Esophagus muscularis mucosa (tissue), 4 donors: ENCODE data around the gene BBS1. TPM values are rescaled to one million over a fixed set of nuclear protein-coding genes. Genes with fewer than 3 reads are reported as not detected.

Experiments
- DNase-seq: peaks from one replicate; pipeline ENCODE4 v3.0.0-alpha.2; 2017; ENCODE audit errors: extremely low spot score
- H3K27ac ChIP-seq, 4 donors: fragments of 200-600 bp; sonication (generic); replicated peaks in 1 of 4; 1 replicate in 3 of 4; 2 replicates in 1 of 4; pipeline ENCODE4 v1.5.1; 2016 to 2019; ENCODE audit warnings: mild to moderate bottlenecking in 1 of 4
- H3K27me3 ChIP-seq, 4 donors: fragments of 200-600 bp; sonication (generic); one replicate each; pipeline versions ENCODE4 v1.5.1 to v1.6.0; 2016 to 2019
- H3K36me3 ChIP-seq, 4 donors: fragments of 200-600 bp; sonication (generic); one replicate each; pipeline ENCODE4 v1.5.1; 2016 to 2019
- H3K4me1 ChIP-seq, 4 donors: fragments of 200-600 bp; sonication (generic); one replicate each; pipeline ENCODE4 v1.5.1; 2016 to 2019
- H3K4me3 ChIP-seq, 4 donors: fragments of 200-600 bp; sonication (generic); 1 replicate in 2 of 4; 2 replicates in 2 of 4; pipeline ENCODE4 v1.5.1; 2016 to 2019; ENCODE audit warnings: mild to moderate bottlenecking in 4 of 4, moderate library complexity in 1 of 4
- H3K9me3 ChIP-seq, 4 donors: fragments of 200-600 bp; sonication (generic); 1 replicate in 3 of 4; 2 replicates in 1 of 4; pipeline ENCODE4 v1.5.1; 2016 to 2019
- EP300 ChIP-seq: sonication (generic); formaldehyde crosslinking; IDR thresholded peaks from one replicate; pipeline ENCODE4 v1.6.1; 2017; ENCODE audit warnings: antibody characterized with exemption
- POLR2A ChIP-seq: fragments of 450-650 bp; IDR thresholded peaks from one replicate; pipeline ENCODE4 v1.6.1; 2017; ENCODE audit warnings: antibody characterized with exemption, moderate library complexity, mild to moderate bottlenecking, low read depth
- POLR2AphosphoS5 ChIP-seq, 2 donors: sonication (generic); formaldehyde crosslinking; IDR thresholded peaks; one replicate each; pipeline ENCODE4 v1.6.1; 2017; ENCODE audit warnings: antibody characterized with exemption in 2 of 2
- WGBS: methylation state at CpG from one replicate; pipeline ENCODE4 v1.1.5; 2018; 5-methylcytosine and 5-hydroxymethylcytosine counted together
- intact Hi-C: fragments of 100-400 bp; cut with DNase I; formaldehyde crosslinking; loops from one replicate; pipeline ENCODE4 v1.15.1; 2023
- total RNA-seq, 4 donors: library from RNA; depleted of rRNA; stranded (reverse); fragments of >200 nt; gene quantifications; one replicate each; pipeline versions ENCODE4 v1.1.0 to v1.2.1, GENCODE V29; 2016
- TF ChIP-seq, protein P1 (sequence below), 3 experiments: fragments of 200-600 bp in 2 of 3; fragments of 450-650 bp in 1 of 3; sonication (generic) in 2 of 3; IDR thresholded peaks; one replicate each; pipeline ENCODE4 v1.5.1; 2017 to 2019; ENCODE audit warnings: antibody characterized with exemption in 3 of 3, mild to moderate bottlenecking in 2 of 3, moderate library complexity in 1 of 3

Gene BBS1
- total RNA-seq, 4 donors from 2014 or later, result 68.1 to 78.5 (median 73.1) TPM

DNA sequence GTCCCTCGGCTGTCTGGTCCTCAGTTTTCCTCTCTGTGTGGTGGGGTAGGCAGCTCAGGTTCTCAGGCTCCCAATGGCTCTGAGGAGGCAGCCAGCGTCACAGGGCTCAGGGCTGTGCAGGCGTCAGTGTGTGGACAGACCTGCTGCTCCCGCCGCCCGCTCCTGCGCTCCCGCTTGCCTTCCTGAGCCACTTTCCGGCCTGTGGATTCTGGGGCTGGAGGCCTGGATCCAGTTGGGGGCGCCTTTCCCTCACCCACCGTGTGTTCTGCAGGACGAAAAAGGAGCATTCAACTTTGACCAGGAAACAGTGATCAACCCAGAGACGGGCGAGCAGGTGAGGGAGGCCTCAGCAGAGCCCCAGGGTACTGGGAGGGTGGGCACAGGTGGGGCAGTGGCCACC, 15.5 kb upstream of the BBS1 start:
- intact Hi-C loops, result no loop called here
- no peaks in the 10 kb centered on the region for H3K9me3 ChIP-seq
- peaks cover 21 to 94% (median 64%) of the 10 kb centered on the region in 4 donors for H3K36me3 ChIP-seq
- H3K4me1 ChIP-seq, result no peaks in the 10 kb centered on the region
- no peak overlapping the region for H3K27ac ChIP-seq
- TF ChIP-seq POLR2A (no peak), POLR2AphosphoS5 (IDR thresholded peaks at IDR 0.05) (no peak), EP300 (no peak)
- TF ChIP-seq, protein P1, sequence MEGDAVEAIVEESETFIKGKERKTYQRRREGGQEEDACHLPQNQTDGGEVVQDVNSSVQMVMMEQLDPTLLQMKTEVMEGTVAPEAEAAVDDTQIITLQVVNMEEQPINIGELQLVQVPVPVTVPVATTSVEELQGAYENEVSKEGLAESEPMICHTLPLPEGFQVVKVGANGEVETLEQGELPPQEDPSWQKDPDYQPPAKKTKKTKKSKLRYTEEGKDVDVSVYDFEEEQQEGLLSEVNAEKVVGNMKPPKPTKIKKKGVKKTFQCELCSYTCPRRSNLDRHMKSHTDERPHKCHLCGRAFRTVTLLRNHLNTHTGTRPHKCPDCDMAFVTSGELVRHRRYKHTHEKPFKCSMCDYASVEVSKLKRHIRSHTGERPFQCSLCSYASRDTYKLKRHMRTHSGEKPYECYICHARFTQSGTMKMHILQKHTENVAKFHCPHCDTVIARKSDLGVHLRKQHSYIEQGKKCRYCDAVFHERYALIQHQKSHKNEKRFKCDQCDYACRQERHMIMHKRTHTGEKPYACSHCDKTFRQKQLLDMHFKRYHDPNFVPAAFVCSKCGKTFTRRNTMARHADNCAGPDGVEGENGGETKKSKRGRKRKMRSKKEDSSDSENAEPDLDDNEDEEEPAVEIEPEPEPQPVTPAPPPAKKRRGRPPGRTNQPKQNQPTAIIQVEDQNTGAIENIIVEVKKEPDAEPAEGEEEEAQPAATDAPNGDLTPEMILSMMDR (IDR thresholded peaks at IDR 0.05), result no peak
- no peaks in the 10 kb centered on the region for H3K27me3 ChIP-seq
- DNase-seq, result no peak
- WGBS, result 83% methylated on average over 11 of the region's 14 CpGs
- no peak overlapping the region for H3K4me3 ChIP-seq

DNA sequence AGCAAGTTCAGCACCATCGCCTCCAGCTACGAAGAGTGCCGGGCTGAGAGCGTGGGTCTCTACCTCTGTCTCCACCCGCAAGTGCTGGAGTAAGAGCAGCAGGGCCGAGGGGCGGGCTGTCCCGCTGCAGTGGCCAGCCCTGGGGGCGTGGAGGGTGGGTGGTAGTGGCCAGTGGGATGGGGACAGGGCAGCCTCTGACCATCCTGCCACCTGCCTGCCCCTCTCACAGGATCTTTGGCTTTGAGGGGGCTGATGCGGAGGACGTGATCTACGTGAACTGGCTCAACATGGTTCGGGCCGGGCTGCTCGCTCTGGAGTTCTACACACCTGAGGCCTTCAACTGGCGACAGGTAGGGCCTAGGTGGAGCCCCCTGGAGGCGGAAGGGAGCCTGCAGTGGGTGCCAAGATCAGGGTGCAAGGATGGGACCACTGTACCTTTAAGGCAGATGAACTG, 15.0 kb upstream of the BBS1 start:
- no peak for TF ChIP-seq POLR2AphosphoS5 (IDR thresholded peaks at IDR 0.05)
- TF ChIP-seq POLR2A, result no peak
- TF ChIP-seq EP300, result no peak
- TF ChIP-seq, protein P1 (IDR thresholded peaks at IDR 0.05), result no peak
- WGBS, result 94% methylated on average over 15 of the region's 17 CpGs
- intact Hi-C loops, result no loop called here

DNA sequence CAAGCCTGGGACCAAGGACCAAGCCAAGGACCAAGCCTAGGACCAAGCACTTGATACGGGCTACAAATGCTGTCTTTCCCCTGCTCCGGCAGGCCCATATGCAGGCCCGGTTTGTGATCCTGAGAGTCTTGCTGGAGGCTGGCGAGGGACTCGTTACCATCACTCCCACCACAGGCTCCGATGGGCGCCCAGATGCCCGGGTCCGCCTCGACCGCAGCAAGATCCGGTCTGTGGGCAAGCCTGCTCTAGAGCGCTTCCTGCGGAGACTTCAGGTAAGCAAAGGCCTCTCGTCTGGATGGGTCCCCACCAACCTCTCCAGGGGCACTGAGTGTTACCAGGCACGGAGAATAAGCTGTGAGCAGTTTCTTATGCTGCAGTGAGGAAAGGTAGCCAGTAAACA, 13.2 kb upstream of the BBS1 start:
- Histone ChIP-seq H3K4me1 (no peaks in the 10 kb centered on the region), H3K9me3 (no peaks in the 10 kb centered on the region), H3K27ac (no peak overlapping the region), H3K27me3 (no peaks in the 10 kb centered on the region), H3K4me3 (no peak overlapping the region), H3K36me3 (peaks cover 16 to 86% (median 61%) of the 10 kb centered on the region in 4 donors)
- intact Hi-C loops, result no loop called here
- TF ChIP-seq POLR2A (no peak), EP300 (no peak)
- WGBS, result 97% methylated on average over 16 of the region's 16 CpGs
- no peak for DNase-seq

More for the DNA sequence above, 15.0 kb upstream of the BBS1 start:
- H3K4me3 ChIP-seq, result no peak overlapping the region
- H3K36me3 ChIP-seq, result peaks cover 23 to 96% (median 67%) of the 10 kb centered on the region in 4 donors
- H3K9me3 ChIP-seq, result no peaks in the 10 kb centered on the region
- no peaks in the 10 kb centered on the region for H3K4me1 ChIP-seq
- DNase-seq, result no peak
- no peaks in the 10 kb centered on the region for H3K27me3 ChIP-seq
- no peak overlapping the region for H3K27ac ChIP-seq

DNA sequence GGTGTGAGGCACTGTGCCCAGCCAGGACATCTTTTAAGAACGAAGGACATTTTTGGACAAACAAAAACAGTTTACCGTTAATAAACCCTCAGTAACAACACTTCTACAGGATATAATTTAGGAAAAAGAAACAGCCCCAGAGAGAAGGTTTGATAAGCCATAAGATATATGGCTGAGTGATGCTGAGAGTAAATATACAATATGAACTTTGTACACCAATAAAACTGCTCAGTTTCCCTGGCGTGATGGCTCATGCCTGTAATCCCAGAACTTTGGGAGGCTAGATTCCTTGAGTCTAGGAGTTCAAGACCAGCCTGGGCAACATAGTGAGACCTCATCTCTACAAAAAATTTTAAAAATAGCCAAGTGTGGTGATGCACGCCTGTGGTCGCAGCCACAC, 11.9 kb upstream of the BBS1 start:
- 98% methylated on average over 5 of the region's 5 CpGs for WGBS
- Histone ChIP-seq H3K4me3 (no peak overlapping the region), H3K27ac (no peak overlapping the region), H3K36me3 (peaks cover 16 to 84% (median 53%) of the 10 kb centered on the region in 4 donors), H3K27me3 (no peaks in the 10 kb centered on the region), H3K4me1 (no peaks in the 10 kb centered on the region), H3K9me3 (no peaks in the 10 kb centered on the region)
- DNase-seq, result no peak
- TF ChIP-seq, protein P1 (IDR thresholded peaks at IDR 0.05), result no peak
- TF ChIP-seq EP300, result no peak
- no peak for TF ChIP-seq POLR2A
- TF ChIP-seq POLR2AphosphoS5 (IDR thresholded peaks at IDR 0.05), result no peak
- intact Hi-C loops, result no loop called here

DNA sequence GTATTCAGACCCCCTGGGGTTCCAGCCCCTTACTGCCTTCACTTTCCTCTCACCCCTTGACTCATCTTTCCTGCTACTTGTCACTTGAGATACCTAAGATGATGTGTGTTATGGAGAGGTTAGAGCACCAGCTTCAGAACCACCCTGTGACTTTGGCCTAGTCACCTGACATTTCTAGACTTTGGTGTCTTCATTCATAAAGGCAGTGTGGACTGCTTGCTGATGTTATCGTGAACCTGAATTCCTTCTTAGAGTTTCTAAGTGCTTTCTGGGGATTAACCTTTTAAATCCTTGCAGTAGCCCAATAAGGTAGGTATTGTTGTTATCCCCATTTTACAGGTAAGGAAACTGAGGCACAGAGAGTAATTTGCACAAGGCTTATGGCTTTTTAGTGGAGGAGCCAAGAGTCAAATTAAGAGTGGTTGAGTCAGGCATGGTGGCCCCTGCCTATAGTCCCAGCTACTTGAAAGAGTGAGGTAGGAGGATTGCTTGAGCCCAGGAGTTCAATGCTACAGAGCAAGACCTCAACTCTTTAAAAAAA, 5.1 kb upstream of the BBS1 start:
- no peak for DNase-seq
- Histone ChIP-seq H3K27ac (no peak overlapping the region), H3K27me3 (no peaks in the 10 kb centered on the region), H3K36me3 (peaks cover 8 to 37% (median 19%) of the 10 kb centered on the region in 4 donors), H3K4me1 (peaks cover 0 to 7% (median 6%) of the 10 kb centered on the region in 4 donors), H3K4me3 (no peak overlapping the region), H3K9me3 (no peaks in the 10 kb centered on the region)
- WGBS, result 100% methylated on average over 1 of the region's 1 CpG
- intact Hi-C loops, result no loop called here
- TF ChIP-seq POLR2A (no peak), POLR2AphosphoS5 (IDR thresholded peaks at IDR 0.05) (no peak), EP300 (no peak)
- TF ChIP-seq, protein P1 (IDR thresholded peaks at IDR 0.05), result no peak
